IMR-90 (cell line): ENCODE measurements around the gene ACAD11. TPM values are rescaled to one million over a fixed set of nuclear protein-coding genes. Genes with fewer than 3 reads are reported as not detected.

Experiments
- ATAC-seq: fragments of 200-7000 bp; cut with Tn5 transposase; 2 replicates; pipeline ENCODE4 v1.9.1; 2020; ENCODE audit warnings: low read depth, mild to moderate bottlenecking, moderate library complexity
- BruUV-seq: library from RNA; stranded (reverse); fragments of 400-500 nt; replicated peaks from 2 replicates; lab custom pipeline; 2021; lab: Mats Ljungman, UMichigan
- CTCF ChIA-PET: fragments of 300-600 bp; formaldehyde crosslinking; extraction: SDS; loops from one replicate; lab custom pipeline; 2021; ENCODE audit warnings: antibody characterized with exemption; lab: Yijun Ruan, JAX
- POLR2A ChIA-PET: fragments of 300-600 bp; sonication (Branson Sonifier 250); formaldehyde crosslinking; loops from one replicate; lab custom pipeline; 2022; ENCODE audit warnings: antibody characterized with exemption; ENCODE audit not compliant: unreplicated experiment; lab: Charles Lee
- DNase-seq: peaks from one replicate; pipeline ENCODE4 v3.0.0; 2013
- H2AFZ ChIP-seq: replicated peaks from 2 replicates; pipeline ENCODE3; 2013; ENCODE audit warnings: low read length, mild to moderate bottlenecking; ENCODE audit not compliant: poor library complexity
- H2AK5ac ChIP-seq: 2 replicates; pipeline ENCODE4 v1.6.1; 2013; ENCODE audit warnings: low read depth, low read length, inconsistent platforms
- H2AK9ac ChIP-seq: replicated peaks from 2 replicates; pipeline ENCODE3; 2013; ENCODE audit warnings: mild to moderate bottlenecking, low read depth, low read length, moderate library complexity; ENCODE audit not compliant: poor library complexity
- H2BK120ac ChIP-seq: 2 replicates; pipeline ENCODE4 v1.6.1; 2013; ENCODE audit warnings: low read depth, low read length, inconsistent platforms
- H2BK15ac ChIP-seq: 3 replicates; pipeline ENCODE4 v1.6.1; 2013; ENCODE audit warnings: low read depth, low read length, inconsistent platforms
- H2BK20ac ChIP-seq: 2 replicates; pipeline ENCODE4 v1.6.1; 2013; ENCODE audit warnings: low read depth, mild to moderate bottlenecking, inconsistent platforms, low read length, moderate library complexity
- H2BK5ac ChIP-seq: 2 replicates; pipeline ENCODE4 v1.6.1; 2013; ENCODE audit warnings: mild to moderate bottlenecking, low read depth, low read length, inconsistent platforms; ENCODE audit not compliant: poor library complexity, severe bottlenecking
- H3K14ac ChIP-seq: replicated peaks from 2 replicates; pipeline ENCODE4 v1.6.1; 2013; ENCODE audit warnings: low read depth, low read length, inconsistent platforms
- H3K18ac ChIP-seq: 2 replicates; pipeline ENCODE4 v1.6.1; 2013; ENCODE audit warnings: low read depth, low read length, control low read depth
- H3K23ac ChIP-seq: 2 replicates; pipeline ENCODE4 v1.6.1; 2013; ENCODE audit warnings: low read depth, low read length, inconsistent platforms
- H3K27ac ChIP-seq: 2 replicates; pipeline ENCODE4 v1.5.1; 2013; ENCODE audit warnings: mild to moderate bottlenecking, control low read depth, low read length; ENCODE audit not compliant: insufficient read depth
- H3K27me3 ChIP-seq: 2 replicates; pipeline ENCODE4 v1.6.1; 2013; ENCODE audit warnings: low read length; ENCODE audit not compliant: control insufficient read depth, insufficient read depth
- H3K36me3 ChIP-seq: 2 replicates; pipeline ENCODE4 v1.6.1; 2013; ENCODE audit warnings: low read length, mixed read lengths; ENCODE audit not compliant: control insufficient read depth, insufficient read depth
- H3K4ac ChIP-seq: 2 replicates; pipeline ENCODE4 v1.6.1; 2013; ENCODE audit warnings: low read depth, low read length, inconsistent platforms
- H3K4me1 ChIP-seq: 2 replicates; pipeline ENCODE4 v1.6.1; 2013; ENCODE audit warnings: low read length, mixed read lengths; ENCODE audit not compliant: control insufficient read depth, insufficient read depth
- H3K4me2 ChIP-seq: 2 replicates; pipeline ENCODE4 v1.6.1; 2013; ENCODE audit warnings: low read depth, mild to moderate bottlenecking, control low read depth, low read length, moderate library complexity
- H3K4me3 ChIP-seq: 2 replicates; pipeline ENCODE4 v1.5.1; 2013; ENCODE audit warnings: low read depth, mild to moderate bottlenecking, control low read depth, low read length, moderate library complexity; ENCODE audit not compliant: insufficient read depth
- H3K56ac ChIP-seq: 2 replicates; pipeline ENCODE4 v1.6.1; 2013; ENCODE audit warnings: low read length, inconsistent platforms; ENCODE audit not compliant: insufficient read depth; ENCODE audit errors: extremely low read depth
- H3K79me1 ChIP-seq, 2 experiments: 2 replicates each; pipeline ENCODE4 v1.6.1; 2013; ENCODE audit warnings: low read length in 2 of 2, inconsistent platforms in 1 of 2, low read depth in 1 of 2
- H3K9ac ChIP-seq: 2 replicates; pipeline ENCODE4 v1.6.1; 2013; ENCODE audit warnings: low read depth, low read length, control low read depth
- H3K9me1 ChIP-seq: 2 replicates; pipeline ENCODE4 v1.6.1; 2013; ENCODE audit warnings: low read length, inconsistent platforms; ENCODE audit not compliant: insufficient read depth
- H3K9me3 ChIP-seq: 2 replicates; pipeline ENCODE4 v1.6.1; 2013; ENCODE audit warnings: low read length; ENCODE audit not compliant: control insufficient read depth, insufficient read depth
- H4K20me1 ChIP-seq: 2 replicates; pipeline ENCODE4 v1.6.1; 2013; ENCODE audit warnings: low read length, inconsistent platforms; ENCODE audit not compliant: insufficient read depth
- H4K5ac ChIP-seq: 2 replicates; pipeline ENCODE4 v1.6.1; 2013; ENCODE audit warnings: mild to moderate bottlenecking, low read depth, low read length, control low read depth
- H4K8ac ChIP-seq, 2 experiments: 2 replicates each; pipeline ENCODE4 v1.6.1; 2013; ENCODE audit warnings: low read depth in 2 of 2, low read length in 2 of 2, control low read depth in 1 of 2, inconsistent platforms in 1 of 2
- H4K91ac ChIP-seq: 2 replicates; pipeline ENCODE4 v1.6.1; 2013; ENCODE audit warnings: low read depth, low read length, inconsistent platforms; ENCODE audit not compliant: insufficient read depth
- BHLHE40 ChIP-seq: fragments of 150-350 bp; IDR thresholded peaks from 2 replicates; pipeline ENCODE4 v1.6.1; 2016; ENCODE audit warnings: mild to moderate bottlenecking, low read depth, low read length
- FOS ChIP-seq: fragments of 150-350 bp; IDR thresholded peaks from 2 replicates; pipeline ENCODE4 v1.6.1; 2016; ENCODE audit warnings: low read depth, low read length
- MAFK ChIP-seq: IDR thresholded peaks from 2 replicates; pipeline ENCODE4 v1.6.1; 2012; ENCODE audit warnings: low read depth, low read length, improper control_type of control experiment
- MAZ ChIP-seq: IDR thresholded peaks from 2 replicates; pipeline ENCODE4 v1.6.1; 2012; ENCODE audit warnings: low read depth, mild to moderate bottlenecking, low read length, improper control_type of control experiment, moderate library complexity, borderline replicate concordance
- MXI1 ChIP-seq: IDR thresholded peaks from 2 replicates; pipeline ENCODE4 v1.6.1; 2012; ENCODE audit warnings: low read depth, mild to moderate bottlenecking, low read length, moderate library complexity, borderline replicate concordance
- POLR2A ChIP-seq: IDR thresholded peaks from 2 replicates; pipeline ENCODE4 v1.6.1; 2012; ENCODE audit warnings: mild to moderate bottlenecking, low read depth, low read length
- RAD21 ChIP-seq: IDR thresholded peaks from 2 replicates; pipeline ENCODE4 v1.6.1; 2012; ENCODE audit warnings: low read length, improper control_type of control experiment
- RCOR1 ChIP-seq: IDR thresholded peaks from 2 replicates; pipeline ENCODE4 v1.6.1; 2012; ENCODE audit warnings: mild to moderate bottlenecking, low read length, improper control_type of control experiment; ENCODE audit not compliant: insufficient replicate concordance
- WGBS, 2 experiments: methylation state at CpG; one replicate each; pipeline versions ENCODE4 v1.1.5 to v1.1.7; 2013; ENCODE audit warnings: missing lambda C conversion rate in 2 of 2; ENCODE audit not compliant: insufficient read length in 1 of 2; ENCODE audit errors: extremely low coverage in 2 of 2; 5-methylcytosine and 5-hydroxymethylcytosine counted together
- dilution Hi-C: fragments of 300-500 bp; cut with HindIII; formaldehyde crosslinking; loops from one replicate; pipeline ENCODE4 v1.14.3; 2018; ENCODE audit warnings: low sequenced_read_pairs; ENCODE audit not compliant: unreplicated experiment
- in situ Hi-C: fragments of 300-500 bp; cut with MboI; formaldehyde crosslinking; loops from 3 replicates; pipeline ENCODE4 v1.14.3; 2019; ENCODE audit warnings: low sequenced_read_pairs, inconsistent platforms, mixed read lengths
- intact Hi-C: fragments of 100-400 bp; cut with micrococcal nuclease; formaldehyde crosslinking; loops from 2 replicates; pipeline ENCODE4 v1.10.0; 2022
- polyA plus RNA-seq, 3 experiments: library from polyadenylated mRNA; depleted of rRNA; stranded (reverse); fragments of >200 nt; gene quantifications; 2 replicates each; pipeline ENCODE4 v1.2.3, GENCODE V29; 2012; ENCODE audit warnings: low replicate concordance in 1 of 3
- total RNA-seq: library from RNA; depleted of rRNA; stranded (reverse); fragments of >200 nt; gene quantifications from 2 replicates; pipeline ENCODE4 v1.2.3, GENCODE V29; 2012
- TF ChIP-seq, protein P1 (sequence below): fragments of 150-350 bp; IDR thresholded peaks from 2 replicates; pipeline ENCODE4 v1.6.1; 2017; ENCODE audit warnings: mild to moderate bottlenecking, antibody characterized with exemption, low read length, low read depth

Gene ACAD11
- total and polyA plus RNA-seq, 2 of the 4 experiments (the other 2 are of a cell fraction), result 16.0 to 18.8 TPM

GRCh38 chr3:132564070-132564465 is 95.5 kb downstream of the ACAD11 start:
- no peak overlapping the region for H4K8ac ChIP-seq
- H3K4me2 ChIP-seq, result no peak overlapping the region
- H2AK5ac ChIP-seq, result no peak overlapping the region
- no peak overlapping the region for H3K23ac ChIP-seq
- peaks cover 4% of the 10 kb centered on the region for H3K36me3 ChIP-seq
- no peak for ATAC-seq
- no peak overlapping the region for H3K14ac ChIP-seq
- ChIA-PET CTCF (no interaction called here), POLR2A (no interaction called here)
- H3K18ac ChIP-seq, result no peak overlapping the region
- no peaks in the 10 kb centered on the region for H3K79me1 ChIP-seq
- no peak overlapping the region for H2BK5ac ChIP-seq
- no peak overlapping the region for H3K9ac ChIP-seq
- DNase-seq, result no peak
- H3K9me1 ChIP-seq, result peaks cover 3% of the 10 kb centered on the region; the same call in 1 of the 2 replicates
- in situ Hi-C loops, result no loop called here
- H4K91ac ChIP-seq, result no peak overlapping the region
- H3K9me3 ChIP-seq, result no peaks in the 10 kb centered on the region
- no peak overlapping the region for H3K4ac ChIP-seq
- H4K20me1 ChIP-seq, result no peaks in the 10 kb centered on the region
- no peak overlapping the region for H2AK9ac ChIP-seq
- H3K27ac ChIP-seq, result no peak overlapping the region
- H4K5ac ChIP-seq, result no peak overlapping the region
- TF ChIP-seq RAD21 (no peak), POLR2A (no peak), RCOR1 (no peak), BHLHE40 (no peak), FOS (no peak), MXI1 (no peak), MAFK (no peak), MAZ (no peak)
- TF ChIP-seq, protein P1, sequence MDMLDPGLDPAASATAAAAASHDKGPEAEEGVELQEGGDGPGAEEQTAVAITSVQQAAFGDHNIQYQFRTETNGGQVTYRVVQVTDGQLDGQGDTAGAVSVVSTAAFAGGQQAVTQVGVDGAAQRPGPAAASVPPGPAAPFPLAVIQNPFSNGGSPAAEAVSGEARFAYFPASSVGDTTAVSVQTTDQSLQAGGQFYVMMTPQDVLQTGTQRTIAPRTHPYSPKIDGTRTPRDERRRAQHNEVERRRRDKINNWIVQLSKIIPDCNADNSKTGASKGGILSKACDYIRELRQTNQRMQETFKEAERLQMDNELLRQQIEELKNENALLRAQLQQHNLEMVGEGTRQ, result no peak
- no peaks in the 10 kb centered on the region for H3K4me1 ChIP-seq
- no CpG with 5 or more reads among the region's 2 CpGs for WGBS, 2 experiments
- no peak overlapping the region for H2BK120ac ChIP-seq
- H3K4me3 ChIP-seq, result no peak overlapping the region
- dilution Hi-C loops, result no loop called here
- H2AFZ ChIP-seq, result no peak overlapping the region
- H2BK15ac ChIP-seq, result no peak overlapping the region
- intact Hi-C loops, result no loop called here
- H3K27me3 ChIP-seq, result no peaks in the 10 kb centered on the region
- no TSS peak for BruUV-seq
- H3K56ac ChIP-seq, result no peak overlapping the region
- H2BK20ac ChIP-seq, result no peak overlapping the region
